Fibroblast of mammary gland (primary cell): Measurements from ENCODE around the gene ATRAID.

Experiments used
- DNase-seq: peaks from one replicate; pipeline ENCODE4 v3.0.0-alpha.2; 2010; ENCODE audit warnings: low read depth
- H3K4me3 ChIP-seq: 2 replicates; pipeline ENCODE4 v1.5.1; 2011; ENCODE audit warnings: low read depth, mild to moderate bottlenecking, low read length, moderate library complexity; ENCODE audit not compliant: control insufficient read depth
- TF ChIP-seq, protein P1 (sequence below): conservative IDR thresholded peaks from 2 replicates; pipeline ENCODE4 v1.5.1; 2011; ENCODE audit warnings: low read depth, low read length, inconsistent platforms; ENCODE audit not compliant: control insufficient read depth, insufficient read depth

ATRAID gene

DNA sequence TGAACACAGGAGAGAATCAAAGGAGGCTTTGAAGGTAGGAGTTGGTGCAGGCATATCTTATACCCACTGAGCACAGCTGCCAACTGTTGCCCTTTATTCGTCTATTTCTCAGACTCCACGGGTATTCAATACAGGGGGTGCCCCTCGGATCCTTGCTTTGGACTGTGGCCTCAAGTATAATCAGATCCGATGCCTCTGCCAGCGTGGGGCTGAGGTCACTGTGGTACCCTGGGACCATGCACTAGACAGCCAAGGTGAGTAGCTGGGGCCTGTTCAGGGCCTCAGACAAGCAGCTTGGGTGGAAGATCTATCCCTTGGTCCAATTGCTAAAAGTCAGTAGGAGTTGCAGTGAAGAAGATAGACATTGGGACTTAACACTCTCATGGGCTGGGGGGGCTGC is 10.6 kb downstream of the ATRAID start:
- no peak for DNase-seq
- TF ChIP-seq, protein P1, sequence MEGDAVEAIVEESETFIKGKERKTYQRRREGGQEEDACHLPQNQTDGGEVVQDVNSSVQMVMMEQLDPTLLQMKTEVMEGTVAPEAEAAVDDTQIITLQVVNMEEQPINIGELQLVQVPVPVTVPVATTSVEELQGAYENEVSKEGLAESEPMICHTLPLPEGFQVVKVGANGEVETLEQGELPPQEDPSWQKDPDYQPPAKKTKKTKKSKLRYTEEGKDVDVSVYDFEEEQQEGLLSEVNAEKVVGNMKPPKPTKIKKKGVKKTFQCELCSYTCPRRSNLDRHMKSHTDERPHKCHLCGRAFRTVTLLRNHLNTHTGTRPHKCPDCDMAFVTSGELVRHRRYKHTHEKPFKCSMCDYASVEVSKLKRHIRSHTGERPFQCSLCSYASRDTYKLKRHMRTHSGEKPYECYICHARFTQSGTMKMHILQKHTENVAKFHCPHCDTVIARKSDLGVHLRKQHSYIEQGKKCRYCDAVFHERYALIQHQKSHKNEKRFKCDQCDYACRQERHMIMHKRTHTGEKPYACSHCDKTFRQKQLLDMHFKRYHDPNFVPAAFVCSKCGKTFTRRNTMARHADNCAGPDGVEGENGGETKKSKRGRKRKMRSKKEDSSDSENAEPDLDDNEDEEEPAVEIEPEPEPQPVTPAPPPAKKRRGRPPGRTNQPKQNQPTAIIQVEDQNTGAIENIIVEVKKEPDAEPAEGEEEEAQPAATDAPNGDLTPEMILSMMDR, result no peak
- H3K4me3 ChIP-seq, result no peak overlapping the region

DNA sequence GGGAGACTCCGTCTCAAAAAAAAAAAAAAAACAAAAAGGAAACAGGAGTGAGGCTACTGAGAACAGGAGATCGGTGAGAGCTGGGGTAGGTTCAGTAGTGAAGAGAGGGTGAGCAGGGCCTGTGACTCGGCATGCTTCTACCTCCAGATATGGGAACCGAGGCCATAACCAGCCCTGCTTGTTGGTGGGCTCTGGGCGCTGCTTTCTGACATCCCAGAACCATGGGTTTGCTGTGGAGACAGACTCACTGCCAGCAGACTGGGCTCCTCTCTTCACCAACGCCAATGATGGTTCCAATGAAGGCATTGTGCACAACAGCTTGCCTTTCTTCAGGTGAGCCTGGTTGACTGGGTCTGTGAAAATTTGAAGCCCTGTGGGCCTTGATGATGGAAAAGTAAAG is 11.6 kb downstream of the ATRAID start:
- H3K4me3 ChIP-seq, result no peak overlapping the region
- TF ChIP-seq, protein P1, result no peak
- no peak for DNase-seq

DNA sequence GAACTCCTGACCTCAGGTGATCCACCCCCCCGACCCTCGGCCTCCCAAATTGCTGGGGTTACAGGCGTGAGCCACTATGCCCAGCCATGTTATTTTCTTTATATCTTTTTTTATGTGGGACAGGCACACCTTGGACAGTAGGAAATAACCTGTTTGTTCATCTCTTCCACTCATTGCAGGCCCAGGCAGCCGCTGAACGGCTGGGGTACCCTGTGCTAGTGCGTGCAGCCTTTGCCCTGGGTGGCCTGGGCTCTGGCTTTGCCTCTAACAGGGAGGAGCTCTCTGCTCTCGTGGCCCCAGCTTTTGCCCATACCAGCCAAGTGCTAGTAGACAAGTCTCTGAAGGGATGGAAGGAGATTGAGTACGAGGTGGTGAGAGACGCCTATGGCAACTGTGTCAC is 13.7 kb downstream of the ATRAID start:
- no peak overlapping the region for H3K4me3 ChIP-seq
- no peak for DNase-seq
- TF ChIP-seq, protein P1, result no peak

DNA sequence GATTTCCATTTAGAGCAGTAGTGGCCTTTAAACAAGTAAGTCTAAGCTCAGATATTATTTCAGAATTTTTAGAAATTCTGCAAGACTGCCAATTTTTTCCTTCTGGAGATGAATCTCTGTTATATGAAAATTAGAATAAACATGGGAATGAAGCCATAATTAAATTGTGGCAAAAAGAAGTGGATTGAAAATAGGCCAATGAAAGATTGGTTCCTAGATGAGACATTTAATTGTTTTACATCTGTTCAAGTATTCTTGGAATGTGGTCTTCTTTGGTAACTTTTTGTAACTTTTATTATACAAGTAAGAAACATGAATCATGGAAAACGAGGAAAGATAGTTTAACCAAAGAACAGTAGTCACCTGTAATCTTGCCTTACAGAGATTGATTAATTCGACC is 15.7 kb downstream of the ATRAID start:
- no peak for DNase-seq
- TF ChIP-seq, protein P1, result no peak
- H3K4me3 ChIP-seq, result no peak overlapping the region

DNA sequence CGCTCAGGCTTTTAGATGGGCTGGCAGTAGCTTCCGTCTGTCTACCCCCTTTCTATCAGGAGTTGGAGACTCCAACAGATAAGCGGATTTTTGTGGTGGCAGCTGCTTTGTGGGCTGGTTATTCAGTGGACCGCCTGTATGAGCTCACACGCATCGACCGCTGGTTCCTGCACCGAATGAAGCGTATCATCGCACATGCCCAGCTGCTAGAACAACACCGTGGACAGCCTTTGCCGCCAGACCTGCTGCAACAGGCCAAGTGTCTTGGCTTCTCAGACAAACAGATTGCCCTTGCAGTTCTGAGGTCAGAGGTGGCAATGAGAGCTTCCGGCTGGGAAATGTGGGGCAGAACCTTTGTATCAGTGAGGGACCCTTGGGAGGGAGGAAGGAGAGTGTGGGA is 20.1 kb downstream of the ATRAID start:
- no peak for DNase-seq
- H3K4me3 ChIP-seq, result no peak overlapping the region
- TF ChIP-seq, protein P1, result no peak

DNA sequence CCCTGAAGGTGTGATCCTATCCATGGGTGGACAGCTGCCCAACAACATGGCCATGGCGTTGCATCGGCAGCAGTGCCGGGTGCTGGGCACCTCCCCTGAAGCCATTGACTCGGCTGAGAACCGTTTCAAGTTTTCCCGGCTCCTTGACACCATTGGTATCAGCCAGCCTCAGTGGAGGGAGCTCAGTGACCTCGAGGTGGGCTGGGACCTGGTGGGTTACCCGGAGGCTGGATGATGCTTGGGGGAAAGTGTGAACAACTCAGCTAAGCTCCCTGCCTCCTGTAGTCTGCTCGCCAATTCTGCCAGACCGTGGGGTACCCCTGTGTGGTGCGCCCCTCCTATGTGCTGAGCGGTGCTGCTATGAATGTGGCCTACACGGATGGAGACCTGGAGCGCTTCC is 21.5 kb downstream of the ATRAID start:
- no peak overlapping the region for H3K4me3 ChIP-seq
- DNase-seq, result no peak
- TF ChIP-seq, protein P1, result no peak

DNA sequence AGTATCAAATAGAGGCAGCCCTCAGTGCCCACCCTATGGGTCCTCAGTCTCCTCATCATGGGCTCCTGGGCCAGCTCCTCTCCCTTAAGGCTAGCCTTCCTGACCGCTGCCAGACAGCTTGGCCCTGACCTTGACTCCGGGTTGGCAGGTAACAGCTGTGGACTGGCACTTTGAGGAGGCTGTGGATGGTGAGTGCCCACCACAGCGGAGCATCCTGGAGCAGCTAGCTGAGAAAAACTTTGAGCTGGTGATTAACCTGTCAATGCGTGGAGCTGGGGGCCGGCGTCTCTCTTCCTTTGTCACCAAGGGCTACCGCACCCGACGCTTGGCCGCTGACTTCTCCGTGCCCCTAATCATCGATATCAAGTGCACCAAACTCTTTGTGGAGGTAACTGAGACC is 24.3 kb downstream of the ATRAID start:
- TF ChIP-seq, protein P1, result no peak
- H3K4me3 ChIP-seq, result no peak overlapping the region
- DNase-seq, result no peak
